T-helper 9 cell (primary cell): Measurements from ENCODE around the gene HUS1B.
A peak's percentile ranks its signal among the peaks of the same experiment; 100 is the strongest.
"Not testable (repeated sequence)": the region's sequence is repeated elsewhere in the genome, so short reads cannot be mapped to it uniquely, and the experiment has no call there.

Source experiments
- DNase-seq: peaks from one replicate; pipeline ENCODE4 v3.0.0-alpha.2; 2020
- total RNA-seq, 2 donors: gene quantifications; one replicate each; lab custom pipeline; 2026; lab: John Stamatoyannopoulos, UW

The HUS1B gene
- 0.56 to 2.2 reads per million in 2 donors for total RNA-seq

GRCh38 chr6:656460-657252 is at the start of gene HUS1B:
Gene HUS1B (minus strand): TSS chr6:657100. CDS start chr6:656944, 156 bp downstream.
- DNase-seq = no peak

- DNase-seq = no peak
These were observed 49.2 kb upstream of the HUS1B start for GRCh38 chr6:706146-706545.

- DNase-seq = no peak
These were observed 48.1 kb upstream of the HUS1B start for GRCh38 chr6:705047-705446.

- no peak for DNase-seq
These were observed 47.1 kb upstream of the HUS1B start for GRCh38 chr6:704046-704445.

- DNase-seq = no peak
These were observed 46.7 kb upstream of the HUS1B start for GRCh38 chr6:703552-703951.

- DNase-seq = no peak
These were observed 45.0 kb upstream of the HUS1B start for GRCh38 chr6:701700-702479.

- no peak for DNase-seq
These were observed 44.3 kb upstream of the HUS1B start for GRCh38 chr6:701215-701614.

GRCh38 chr6:700490-700889 is 43.6 kb upstream of the HUS1B start:
- no peak for DNase-seq

- DNase-seq = no peak
These were observed 42.4 kb upstream of the HUS1B start for GRCh38 chr6:699319-699718.

GRCh38 chr6:694431-695126 is 37.7 kb upstream of the HUS1B start:
- not testable (repeated sequence) for DNase-seq

GRCh38 chr6:693723-694009 is 36.8 kb upstream of the HUS1B start:
- no peak for DNase-seq

- DNase-seq = peak; percentile 76
These were observed 36.2 kb upstream of the HUS1B start, which contains the start of gene EXOC2 for GRCh38 chr6:692858-693722. Gene EXOC2 (minus strand): TSS chr6:693139. CDS start chr6:637818, 55,321 bp downstream.

GRCh38 chr6:692356-692851 is 35.5 kb upstream of the HUS1B start:
- peak; percentile 64 for DNase-seq

GRCh38 chr6:689223-689622 is 32.3 kb upstream of the HUS1B start:
- no peak for DNase-seq

GRCh38 chr6:686497-686896 is 29.6 kb upstream of the HUS1B start:
- no peak for DNase-seq

GRCh38 chr6:684831-685636 is 28.1 kb upstream of the HUS1B start:
- no peak for DNase-seq

GRCh38 chr6:683742-684440 is 27.0 kb upstream of the HUS1B start:
- no peak for DNase-seq

GRCh38 chr6:680666-681340 is 23.9 kb upstream of the HUS1B start:
- DNase-seq = no peak

- no peak for DNase-seq
These were observed 23.4 kb upstream of the HUS1B start for GRCh38 chr6:680251-680650.

- DNase-seq = no peak
These were observed 22.4 kb upstream of the HUS1B start for GRCh38 chr6:679282-679681.
